Ovary (tissue), 9 donors: Measurements from ENCODE around the gene UIMC1. TPM values are rescaled to one million over a fixed set of nuclear protein-coding genes. Genes with fewer than 3 reads are reported as not detected.

Experiments used
- DNase-seq, 5 donors: peaks; one replicate each; pipeline ENCODE4 v3.0.0-alpha.2; 2019 to 2020
- H3K27ac ChIP-seq, 2 donors: fragments of 200-600 bp; one replicate each; pipeline versions ENCODE4 v1.5.1 to v1.8.0; 2019 to 2022
- H3K27me3 ChIP-seq: fragments of 200-600 bp; one replicate; pipeline ENCODE4 v1.8.0; 2022
- H3K36me3 ChIP-seq: fragments of 200-600 bp; sonication (generic); one replicate; pipeline ENCODE4 v1.5.1; 2019
- H3K4me1 ChIP-seq: one replicate; pipeline ENCODE4 v1.8.1; 2013; ENCODE audit warnings: mild to moderate bottlenecking, moderate library complexity; ENCODE audit not compliant: insufficient read depth
- H3K4me3 ChIP-seq: fragments of 200-600 bp; sonication (generic); one replicate; pipeline ENCODE4 v1.5.1; 2017
- H3K9me3 ChIP-seq, 2 donors: fragments of 200-600 bp in 1 of 2; sonication (generic) in 1 of 2; one replicate each; pipeline versions ENCODE4 v1.5.1 to v1.8.1; 2013 to 2019; ENCODE audit warnings: mild to moderate bottlenecking in 1 of 2, moderate library complexity in 1 of 2
- EP300 ChIP-seq: sonication (generic); formaldehyde crosslinking; IDR thresholded peaks from one replicate; pipeline ENCODE4 v1.6.1; 2017; ENCODE audit warnings: antibody characterized with exemption
- POLR2A ChIP-seq: fragments of 450-650 bp; IDR thresholded peaks from one replicate; pipeline ENCODE4 v1.6.1; 2017; ENCODE audit warnings: antibody characterized with exemption, mild to moderate bottlenecking, moderate library complexity
- WGBS, 3 donors: extraction: QIAGEN DNeasy Blood & Tissue Kit in 1 of 3; methylation state at CpG; one replicate each; pipeline versions ENCODE4 v1.1.5 to v1.1.7; 2013 to 2017; 5-methylcytosine and 5-hydroxymethylcytosine counted together
- intact Hi-C, 4 donors: fragments of 100-400 bp; cut with DNase I; formaldehyde crosslinking; loops; one replicate each; pipeline versions ENCODE4 v1.11.0 to v1.15.1; 2022 to 2023
- polyA plus RNA-seq, 2 donors: library from polyadenylated mRNA; stranded (reverse); fragments of 200-250 nt in 1 of 2; fragments of 350-450 nt in 1 of 2; fragmentation: Illumina TruSeq in 1 of 2; extraction: RNeasy Lipid Tissue Mini Kit (QIAGEN cat#74804) in 1 of 2; gene quantifications; one replicate each; pipeline ENCODE4 v1.2.3, GENCODE V29; 2013 to 2014
- total RNA-seq, 7 donors: library from RNA; depleted of rRNA in 2 of 7; stranded (reverse); fragments of >200 nt in 2 of 7; fragmentation: NEBNext Ultra II Directional in 3 of 7; extraction: Animal tissue kit (Norgen Biotek cat#: 25700) in 3 of 7; gene quantifications; one replicate each; pipeline versions ENCODE4 v1.1.0 to v1.2.4, GENCODE V29; 2016 to 2023
- TF ChIP-seq, protein P1 (sequence below), 3 donors: fragments of 450-650 bp in 2 of 3; fragments of 200-600 bp in 1 of 3; IDR thresholded peaks; one replicate each; pipeline versions ENCODE4 v1.5.1 to v1.8.0; 2016 to 2022; ENCODE audit warnings: antibody characterized with exemption in 3 of 3, mild to moderate bottlenecking in 1 of 3
- donor health status: DM: no; HTN: no; CAD: no; lungs with moderate emphysema.
- donor health status: DM: no; HTN: no; CAD: no.
- donor health status: Bipolar disorder and iron deficiency.
- donor health status: DM: yes; HTN: yes; CAD: no.
- donor health status: DM: no; HTN: no; CAD: no.
- donor health status: DM: yes; HTN: yes; CAD: no.

UIMC1 gene
- total and polyA plus RNA-seq, 9 donors = 34.9 to 80.2 (median 49.5) TPM

DNA sequence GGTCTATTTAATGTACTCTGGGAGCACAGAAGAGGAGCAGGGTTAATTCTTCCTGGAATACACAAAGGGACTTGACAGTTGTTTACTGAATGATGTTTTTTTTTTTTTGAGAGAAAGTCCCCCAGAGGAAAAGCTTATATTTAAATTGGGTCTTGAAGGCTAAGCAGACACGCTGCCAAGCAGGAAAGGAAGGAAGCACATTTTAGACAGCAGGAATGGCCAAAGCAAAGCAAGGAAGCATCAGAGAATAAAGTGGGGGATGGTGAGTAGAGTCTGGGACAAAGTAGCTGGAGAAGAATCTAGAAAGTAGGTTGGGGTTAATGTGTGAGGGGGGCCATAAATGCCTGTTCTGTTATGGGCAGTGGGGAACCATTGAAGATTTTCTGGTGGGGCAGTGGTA is 37.4 kb upstream of the UIMC1 start:
- TF ChIP-seq EP300 (no peak), POLR2A (no peak)
- TF ChIP-seq, protein P1, sequence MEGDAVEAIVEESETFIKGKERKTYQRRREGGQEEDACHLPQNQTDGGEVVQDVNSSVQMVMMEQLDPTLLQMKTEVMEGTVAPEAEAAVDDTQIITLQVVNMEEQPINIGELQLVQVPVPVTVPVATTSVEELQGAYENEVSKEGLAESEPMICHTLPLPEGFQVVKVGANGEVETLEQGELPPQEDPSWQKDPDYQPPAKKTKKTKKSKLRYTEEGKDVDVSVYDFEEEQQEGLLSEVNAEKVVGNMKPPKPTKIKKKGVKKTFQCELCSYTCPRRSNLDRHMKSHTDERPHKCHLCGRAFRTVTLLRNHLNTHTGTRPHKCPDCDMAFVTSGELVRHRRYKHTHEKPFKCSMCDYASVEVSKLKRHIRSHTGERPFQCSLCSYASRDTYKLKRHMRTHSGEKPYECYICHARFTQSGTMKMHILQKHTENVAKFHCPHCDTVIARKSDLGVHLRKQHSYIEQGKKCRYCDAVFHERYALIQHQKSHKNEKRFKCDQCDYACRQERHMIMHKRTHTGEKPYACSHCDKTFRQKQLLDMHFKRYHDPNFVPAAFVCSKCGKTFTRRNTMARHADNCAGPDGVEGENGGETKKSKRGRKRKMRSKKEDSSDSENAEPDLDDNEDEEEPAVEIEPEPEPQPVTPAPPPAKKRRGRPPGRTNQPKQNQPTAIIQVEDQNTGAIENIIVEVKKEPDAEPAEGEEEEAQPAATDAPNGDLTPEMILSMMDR (IDR thresholded peaks at IDR 0.05) = no peak
- no peak for DNase-seq
- WGBS, 3 donors = 63 to 81% (median 78%) methylated on average over 1 of the region's 1 CpG
- no peaks in the 10 kb centered on the region for H3K4me1 ChIP-seq
- H3K27ac ChIP-seq = no peak overlapping the region
- H3K9me3 ChIP-seq = no peaks in the 10 kb centered on the region
- intact Hi-C loops = no loop called here
- H3K36me3 ChIP-seq = no peaks in the 10 kb centered on the region
- H3K27me3 ChIP-seq = no peaks in the 10 kb centered on the region
- H3K4me3 ChIP-seq = no peak overlapping the region

GRCh38 chr5:177043114-177043513 is 36.5 kb upstream of the UIMC1 start:
- WGBS, 3 donors = 96 to 99% (median 97%) methylated on average over 6 of the region's 6 CpGs
- TF ChIP-seq POLR2A = no peak
- no peak for TF ChIP-seq EP300
- TF ChIP-seq, protein P1 (IDR thresholded peaks at IDR 0.05) = no peak
- no peaks in the 10 kb centered on the region for H3K36me3 ChIP-seq

DNA sequence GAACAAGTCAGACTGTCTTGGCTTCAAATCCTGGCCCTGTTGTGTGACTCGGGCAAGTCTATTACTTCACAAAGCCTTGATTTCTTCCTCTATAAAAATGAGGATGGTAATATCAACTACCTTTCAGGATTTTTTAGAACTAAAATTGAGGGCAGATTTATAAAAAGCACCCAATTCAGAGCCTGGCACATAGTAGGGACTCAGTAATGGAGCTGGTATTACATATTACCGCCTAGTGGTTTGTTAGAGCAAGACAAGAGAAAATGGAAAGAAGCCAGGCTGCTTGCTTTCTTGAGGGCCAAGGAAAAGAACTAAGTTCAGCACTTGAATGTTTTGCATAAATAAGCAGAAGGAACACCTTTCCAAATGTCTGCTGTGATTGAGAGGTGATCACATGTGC is 35.4 kb upstream of the UIMC1 start:
- H3K36me3 ChIP-seq = no peaks in the 10 kb centered on the region
- H3K4me3 ChIP-seq = no peak overlapping the region
- no peak for TF ChIP-seq POLR2A
- no peaks in the 10 kb centered on the region for H3K27me3 ChIP-seq
- no peaks in the 10 kb centered on the region for H3K4me1 ChIP-seq
- intact Hi-C loops = no loop called here
- no peak for DNase-seq
- H3K27ac ChIP-seq = no peak overlapping the region
- 95 to 98% (median 97%) methylated on average over 2 of the region's 2 CpGs for WGBS, 3 donors
- no peaks in the 10 kb centered on the region for H3K9me3 ChIP-seq

More at GRCh38 chr5:177043114-177043513, 36.5 kb upstream of the UIMC1 start:
- H3K9me3 ChIP-seq = no peaks in the 10 kb centered on the region
- no peaks in the 10 kb centered on the region for H3K4me1 ChIP-seq
- intact Hi-C loops = no loop called here
- no peak overlapping the region for H3K27ac ChIP-seq
- no peak for DNase-seq
- no peak overlapping the region for H3K4me3 ChIP-seq
- H3K27me3 ChIP-seq = no peaks in the 10 kb centered on the region

- Histone ChIP-seq H3K36me3 (no peaks in the 10 kb centered on the region), H3K27me3 (no peaks in the 10 kb centered on the region), H3K4me3 (no peak overlapping the region), H3K27ac (no peak overlapping the region), H3K4me1 (peaks cover 1% of the 10 kb centered on the region), H3K9me3 (no peaks in the 10 kb centered on the region)
- no peak for DNase-seq
- TF ChIP-seq, protein P1 (IDR thresholded peaks at IDR 0.05) = no peak
- TF ChIP-seq POLR2A (no peak), EP300 (no peak)
- 73 to 90% (median 86%) methylated on average over 3 of the region's 3 CpGs for WGBS, 3 donors
- intact Hi-C loops = no loop called here
Observed at GRCh38 chr5:177040814-177041420, 34.3 kb upstream of the UIMC1 start.

DNA sequence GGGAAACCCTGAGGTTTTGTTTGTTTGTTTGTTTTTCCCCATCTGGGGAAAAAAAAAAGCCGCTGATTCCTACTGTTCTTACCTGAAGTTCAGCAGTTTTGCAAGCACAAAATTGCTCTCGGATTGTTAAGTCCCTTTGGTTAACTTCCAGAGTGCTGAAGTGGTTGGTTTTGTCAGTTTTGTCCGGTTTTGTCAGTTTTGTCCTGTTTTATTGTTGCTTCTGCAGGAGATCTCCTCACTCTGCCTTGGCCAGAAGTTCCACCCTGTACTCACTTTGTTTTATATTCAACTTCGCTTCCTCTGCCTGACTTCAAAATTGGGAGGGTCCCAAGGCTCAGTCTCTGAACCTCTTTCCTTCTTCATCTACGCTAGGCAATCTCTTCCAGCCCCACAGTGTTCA is 30.3 kb upstream of the UIMC1 start:
- no peak overlapping the region for H3K27ac ChIP-seq
- TF ChIP-seq, protein P1 (IDR thresholded peaks at IDR 0.05) = no peak
- TF ChIP-seq POLR2A (no peak), EP300 (no peak)
- no peaks in the 10 kb centered on the region for H3K27me3 ChIP-seq
- no peak overlapping the region for H3K4me3 ChIP-seq
- H3K9me3 ChIP-seq = no peaks in the 10 kb centered on the region
- DNase-seq = no peak
- WGBS, 3 donors = 91 to 94% (median 93%) methylated on average over 5 of the region's 5 CpGs
- H3K36me3 ChIP-seq = no peaks in the 10 kb centered on the region
- intact Hi-C loops = no loop called here
- peaks cover 1% of the 10 kb centered on the region for H3K4me1 ChIP-seq
